H1 (cell line): ENCODE data around the gene BAIAP2. TPM values are rescaled to one million over a fixed set of nuclear protein-coding genes. Genes with fewer than 3 reads are reported as not detected.

Experiments used
- CBX5 ChIP-seq: fragments of 300-800, 300-1000 bp; sonication (generic); IDR thresholded peaks from 2 replicates; pipeline ENCODE4 v1.7.1; 2016; ENCODE audit warnings: antibody characterized with exemption, low read length, low read depth
- polyA plus RNA-seq, 7 experiments: library from polyadenylated mRNA; depleted of rRNA in 3 of 7; stranded (reverse) in 5 of 7; unstranded in 2 of 7; fragments of >200 nt in 5 of 7; fragments of 200-250 nt in 2 of 7; gene quantifications; 1 replicate in 5 of 7; 2 replicates in 1 of 7; 4 replicates in 1 of 7; pipeline versions ENCODE4 v1.2.1 to v1.2.3, GENCODE V29; 2011 to 2013; ENCODE audit warnings: missing spikeins in 2 of 7, mixed read lengths in 2 of 7
- total RNA-seq: library from RNA; stranded (reverse); fragmentation: NEBNext Ultra II Directional; extraction: Animal tissue kit (Norgen Biotek cat#: 25700); gene quantifications from 2 replicates; pipeline ENCODE4 v1.2.1, GENCODE V29; 2021

BAIAP2 gene
- total and polyA plus RNA-seq, 2 of the 8 experiments (the other 6 are each of a cell fraction or from before 2014, with no cell fraction given) = 10.0 to 22.8 TPM

DNA sequence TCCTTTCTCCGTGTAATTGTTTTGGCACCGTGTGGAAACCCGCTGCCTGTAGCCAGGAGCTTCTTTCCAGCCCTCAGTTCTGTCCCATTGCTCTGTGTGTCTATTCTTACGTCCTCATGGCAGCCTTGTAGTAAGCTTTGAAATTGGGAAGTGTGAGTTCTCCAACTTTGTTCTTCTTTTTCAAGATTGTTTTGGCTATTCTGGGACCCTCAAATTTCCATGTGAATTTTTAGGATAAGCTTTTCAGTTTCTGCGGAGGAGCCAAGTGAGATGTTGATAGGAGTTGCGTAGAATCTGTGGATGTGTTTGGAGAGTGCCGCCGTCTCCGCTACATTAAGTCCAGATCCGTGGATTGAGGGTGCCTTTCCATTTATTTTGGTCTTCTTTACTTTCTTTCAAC is 28.1 kb upstream of the BAIAP2 start (continued):
- no peak for TF ChIP-seq CBX5
- TF ChIP-seq, all 59 proteins: peak for 0
